Ascending aorta (tissue), 2 donors: ENCODE measurements around the gene SFSWAP. TPM values are rescaled to one million over a fixed set of nuclear protein-coding genes. Genes with fewer than 3 reads are reported as not detected.

Experiments used
- DNase-seq, 2 donors: peaks; one replicate each; pipeline ENCODE4 v3.0.0-alpha.2; 2019; ENCODE audit warnings: low spot score in 2 of 2
- H3K27ac ChIP-seq, 2 donors: fragments of 200-600 bp; sonication (generic); one replicate each; pipeline ENCODE4 v1.5.1; 2016 to 2017; ENCODE audit warnings: mild to moderate bottlenecking in 1 of 2
- H3K27me3 ChIP-seq: fragments of 200-600 bp; sonication (generic); one replicate; pipeline ENCODE4 v1.5.1; 2017
- H3K36me3 ChIP-seq, 2 donors: fragments of 200-600 bp; sonication (generic); one replicate each; pipeline ENCODE4 v1.5.1; 2016
- H3K4me1 ChIP-seq, 2 donors: fragments of 200-600 bp; sonication (generic); one replicate each; pipeline ENCODE4 v1.5.1; 2016 to 2017; ENCODE audit warnings: mild to moderate bottlenecking in 1 of 2
- H3K4me3 ChIP-seq, 2 donors: fragments of 200-600 bp; sonication (generic); one replicate each; pipeline ENCODE4 v1.5.1; 2016 to 2017; ENCODE audit warnings: mild to moderate bottlenecking in 1 of 2
- H3K9me3 ChIP-seq, 2 donors: fragments of 200-600 bp; sonication (generic); one replicate each; pipeline ENCODE4 v1.5.1; 2016
- CTCF ChIP-seq, 3 experiments: fragments of 200-600 bp in 2 of 3; fragments of 450-650 bp in 1 of 3; sonication (generic) in 2 of 3; IDR thresholded peaks; one replicate each; pipeline ENCODE4 v1.5.1; 2016 to 2019; ENCODE audit warnings: antibody characterized with exemption in 3 of 3, mild to moderate bottlenecking in 1 of 3, moderate library complexity in 1 of 3
- intact Hi-C: fragments of 100-400 bp; cut with DNase I; formaldehyde crosslinking; loops from one replicate; pipeline ENCODE4 v1.15.1; 2023
- total RNA-seq: library from RNA; depleted of rRNA; stranded (reverse); fragments of >200 nt; gene quantifications from one replicate; pipeline ENCODE4 v1.1.0, GENCODE V29; 2016

SFSWAP gene
- total RNA-seq, 1 donor from 2014 or later, result 15.8 TPM

GRCh38 chr12:131848753-131849152 lies 137.9 kb downstream of the SFSWAP start:
- Histone ChIP-seq H3K36me3 (no peaks in the 10 kb centered on the region), H3K4me1 (no peaks in the 10 kb centered on the region), H3K9me3 (no peaks in the 10 kb centered on the region), H3K4me3 (no peak overlapping the region), H3K27me3 (no peaks in the 10 kb centered on the region), H3K27ac (no peak overlapping the region)
- intact Hi-C loops, result no loop called here
- TF ChIP-seq CTCF (IDR thresholded peaks at IDR 0.05), result no peak
- DNase-seq, result no peak

Other genes starting within 250 kb of the SFSWAP start
- 16.8 TPM for gene MMP17, start 117.3 kb downstream of the SFSWAP start, total RNA-seq
- gene ULK1, start 183.5 kb downstream of the SFSWAP start, total RNA-seq, result 156 TPM
- gene PUS1, start 218.2 kb downstream of the SFSWAP start, total RNA-seq, result 22.7 TPM
- 23.3 TPM for gene EP400, start 238.9 kb downstream of the SFSWAP start, total RNA-seq